Sigmoid colon (tissue), 3 donors: ENCODE results near the gene SFMBT1.

Source experiments
- CTCF ChIP-seq, 4 experiments: fragments of 450-650 bp in 3 of 4; fragments of 200-600 bp in 1 of 4; IDR thresholded peaks; one replicate each; pipeline ENCODE4 v1.5.1; 2016 to 2019; ENCODE audit warnings: antibody characterized with exemption in 4 of 4, mild to moderate bottlenecking in 3 of 4, moderate library complexity in 2 of 4
- POLR2A ChIP-seq, 2 donors: fragments of 450-650 bp; IDR thresholded peaks; one replicate each; pipeline ENCODE4 v1.6.1; 2016; ENCODE audit warnings: antibody characterized with exemption in 2 of 2, mild to moderate bottlenecking in 2 of 2, moderate library complexity in 2 of 2

GRCh38 chr3:52874160-52874701, 171.6 kb downstream of the SFMBT1 start:
- TF ChIP-seq CTCF (IDR thresholded peaks at IDR 0.05): no peak
- no peak for TF ChIP-seq POLR2A (IDR thresholded peaks at IDR 0.05)
